ENCODE measurements around the gene DENND2D. TPM values are rescaled to one million over a fixed set of nuclear protein-coding genes. Genes with fewer than 3 reads are reported as not detected.

The DENND2D gene
- total and polyA plus RNA-seq, 10 of the 15 experiments (the other 5 are each of a cell fraction or from before 2014, with no cell fraction given) = 149 to 375 (median 172) TPM

DNA sequence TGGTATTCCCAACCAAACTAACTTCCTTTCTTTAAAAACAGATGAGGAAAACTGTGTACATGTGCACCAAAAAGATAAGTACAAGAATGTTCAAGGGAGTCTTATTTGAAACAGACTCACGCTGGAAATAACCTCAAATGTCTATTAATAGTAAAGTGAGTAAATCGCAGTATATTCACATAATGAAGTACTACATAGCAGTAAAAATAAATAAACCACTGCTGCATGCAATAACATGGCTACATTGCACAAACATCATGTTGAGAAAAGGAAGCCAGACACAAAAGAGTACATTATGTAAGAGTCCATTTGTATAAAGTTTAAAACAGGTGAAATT is 5.2 kb upstream of the DENND2D start:
- H3K27ac ChIP-seq (ENCODE audit: control insufficient read depth, insufficient read depth) = peak overlapping the region; percentile 92

More for the DNA sequence above, 5.2 kb upstream of the DENND2D start:
- no peak for DNase-seq (ENCODE audit: low read depth, low spot score)
- no peak for ATAC-seq
- Histone ChIP-seq H3K36me3 (ENCODE audit: control insufficient read depth in 2 of 2, insufficient read depth in 2 of 2, low read length in 1 of 2) (no peaks in the 10 kb centered on the region), H3K4me3 (peak overlapping the region; percentile 8; the same call in 1 of the 2 replicates), H3K9ac (ENCODE audit: control insufficient read depth, insufficient read depth, low read length) (peak overlapping the region; percentile 93), H3K4me1 (ENCODE audit: control insufficient read depth, insufficient read depth, low read length) (peaks cover 39% of the 10 kb centered on the region), H4K20me1 (ENCODE audit: control insufficient read depth, insufficient read depth) (no peaks in the 10 kb centered on the region), H3K79me2 (ENCODE audit: control insufficient read depth, insufficient read depth, low read length) (peaks cover 40% of the 10 kb centered on the region), H3K4me2 (ENCODE audit: control insufficient read depth, insufficient read depth) (peak overlapping the region; percentile 98; the same call in 1 of the 2 replicates), H3K9me3 (replicated peaks; ENCODE audit: control insufficient read depth, insufficient read depth, low read length) (no peaks in the 10 kb centered on the region), H2AFZ (ENCODE audit: control insufficient read depth, low read depth, low read length) (no peak overlapping the region; the same call in 1 of the 2 replicates), H3K27me3 (replicated peaks in 1 of 2; ENCODE audit: control insufficient read depth in 2 of 2, insufficient read depth in 2 of 2, low read length in 1 of 2) (no peaks in the 10 kb centered on the region)
- ChIA-PET CTCF (no interaction called here), SMC1A (ENCODE audit: uncharacterized antibody, unreplicated experiment) (interaction anchor here (4.6 kb wide), 1 partner anchor 13 kb away, joined by 57 read pairs; no protein-coding TSS in a partner anchor), RAD21 (ENCODE audit: unreplicated experiment) (interaction anchor here (1.2 to 1.7 kb wide), 2 partner anchors 10 to 15 kb away, joined by 5 to 13 read pairs; no protein-coding TSS in a partner anchor), POLR2A (no interaction called here)
- no TSS peak for BruUV-seq (replicated peaks)
- no peak for FAIRE-seq
- intact Hi-C loops (cut with micrococcal nuclease; ENCODE audit: unreplicated experiment) = no loop called here
- in situ Hi-C loops (cut with MboI) = no loop called here
- TF ChIP-seq, protein P1, sequence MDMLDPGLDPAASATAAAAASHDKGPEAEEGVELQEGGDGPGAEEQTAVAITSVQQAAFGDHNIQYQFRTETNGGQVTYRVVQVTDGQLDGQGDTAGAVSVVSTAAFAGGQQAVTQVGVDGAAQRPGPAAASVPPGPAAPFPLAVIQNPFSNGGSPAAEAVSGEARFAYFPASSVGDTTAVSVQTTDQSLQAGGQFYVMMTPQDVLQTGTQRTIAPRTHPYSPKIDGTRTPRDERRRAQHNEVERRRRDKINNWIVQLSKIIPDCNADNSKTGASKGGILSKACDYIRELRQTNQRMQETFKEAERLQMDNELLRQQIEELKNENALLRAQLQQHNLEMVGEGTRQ (IDR thresholded peaks at IDR 0.05; ENCODE audit: borderline replicate concordance, low read depth, low read length) = no peak
- TF ChIP-seq RELA (IDR thresholded peaks at IDR 0.05; ENCODE audit: borderline replicate concordance, partially characterized antibody) = no peak
- no peak for TF ChIP-seq RUNX3 (IDR thresholded peaks at IDR 0.05; ENCODE audit: low read length)
- no peak for TF ChIP-seq KLF5 (IDR thresholded peaks at IDR 0.05; ENCODE audit: partially characterized antibody)
- TF ChIP-seq BACH1 (IDR thresholded peaks at IDR 0.05; ENCODE audit: borderline replicate concordance) = no peak
- peak; percentile 21; the same call in 1 of the 2 replicates for TF ChIP-seq JUNB (IDR thresholded peaks at IDR 0.05)
- no peak for TF ChIP-seq SMAD1 (IDR thresholded peaks at IDR 0.05; ENCODE audit: low read depth, partially characterized antibody)
- TF ChIP-seq, protein P2, sequence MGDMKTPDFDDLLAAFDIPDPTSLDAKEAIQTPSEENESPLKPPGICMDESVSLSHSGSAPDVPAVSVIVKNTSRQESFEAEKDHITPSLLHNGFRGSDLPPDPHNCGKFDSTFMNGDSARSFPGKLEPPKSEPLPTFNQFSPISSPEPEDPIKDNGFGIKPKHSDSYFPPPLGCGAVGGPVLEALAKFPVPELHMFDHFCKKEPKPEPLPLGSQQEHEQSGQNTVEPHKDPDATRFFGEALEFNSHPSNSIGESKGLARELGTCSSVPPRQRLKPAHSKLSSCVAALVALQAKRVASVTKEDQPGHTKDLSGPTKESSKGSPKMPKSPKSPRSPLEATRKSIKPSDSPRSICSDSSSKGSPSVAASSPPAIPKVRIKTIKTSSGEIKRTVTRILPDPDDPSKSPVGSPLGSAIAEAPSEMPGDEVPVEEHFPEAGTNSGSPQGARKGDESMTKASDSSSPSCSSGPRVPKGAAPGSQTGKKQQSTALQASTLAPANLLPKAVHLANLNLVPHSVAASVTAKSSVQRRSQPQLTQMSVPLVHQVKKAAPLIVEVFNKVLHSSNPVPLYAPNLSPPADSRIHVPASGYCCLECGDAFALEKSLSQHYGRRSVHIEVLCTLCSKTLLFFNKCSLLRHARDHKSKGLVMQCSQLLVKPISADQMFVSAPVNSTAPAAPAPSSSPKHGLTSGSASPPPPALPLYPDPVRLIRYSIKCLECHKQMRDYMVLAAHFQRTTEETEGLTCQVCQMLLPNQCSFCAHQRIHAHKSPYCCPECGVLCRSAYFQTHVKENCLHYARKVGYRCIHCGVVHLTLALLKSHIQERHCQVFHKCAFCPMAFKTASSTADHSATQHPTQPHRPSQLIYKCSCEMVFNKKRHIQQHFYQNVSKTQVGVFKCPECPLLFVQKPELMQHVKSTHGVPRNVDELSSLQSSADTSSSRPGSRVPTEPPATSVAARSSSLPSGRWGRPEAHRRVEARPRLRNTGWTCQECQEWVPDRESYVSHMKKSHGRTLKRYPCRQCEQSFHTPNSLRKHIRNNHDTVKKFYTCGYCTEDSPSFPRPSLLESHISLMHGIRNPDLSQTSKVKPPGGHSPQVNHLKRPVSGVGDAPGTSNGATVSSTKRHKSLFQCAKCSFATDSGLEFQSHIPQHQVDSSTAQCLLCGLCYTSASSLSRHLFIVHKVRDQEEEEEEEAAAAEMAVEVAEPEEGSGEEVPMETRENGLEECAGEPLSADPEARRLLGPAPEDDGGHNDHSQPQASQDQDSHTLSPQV (IDR thresholded peaks at IDR 0.05) = peak; percentile 23; the same call in 1 of the 2 replicates
- peak; percentile 94 for TF ChIP-seq MEF2A (IDR thresholded peaks at IDR 0.05; ENCODE audit: insufficient read depth, low read depth, low read length)
- TF ChIP-seq RAD51 (IDR thresholded peaks at IDR 0.05) = no peak
- TF ChIP-seq, protein P3, sequence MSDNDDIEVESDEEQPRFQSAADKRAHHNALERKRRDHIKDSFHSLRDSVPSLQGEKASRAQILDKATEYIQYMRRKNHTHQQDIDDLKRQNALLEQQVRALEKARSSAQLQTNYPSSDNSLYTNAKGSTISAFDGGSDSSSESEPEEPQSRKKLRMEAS (IDR thresholded peaks at IDR 0.05; ENCODE audit: low read depth, low read length) = no peak
- no peak for TF ChIP-seq NFIC (IDR thresholded peaks at IDR 0.05; ENCODE audit: low read depth, low read length)
- TF ChIP-seq PML (IDR thresholded peaks at IDR 0.05; ENCODE audit: low read length) = no peak
- no peak for TF ChIP-seq YY1 (IDR thresholded peaks at IDR 0.05; ENCODE audit: low read depth, low read length)
- no peak for TF ChIP-seq SP1 (IDR thresholded peaks at IDR 0.05; ENCODE audit: low read depth, low read length)
- 0 out of 2 replicates have a peak, but pooled peaks have one; percentile 12 for TF ChIP-seq ZBED1 (IDR thresholded peaks at IDR 0.05; ENCODE audit: borderline replicate concordance)
- WGBS (ENCODE audit: insufficient coverage, insufficient replicate concordance, low lambda C conversion rate, missing lambda C conversion rate) = 20% methylated on average over 2 of the region's 2 CpGs
